ENCODE data around the gene PITPNM3.

Gene PITPNM3

DNA sequence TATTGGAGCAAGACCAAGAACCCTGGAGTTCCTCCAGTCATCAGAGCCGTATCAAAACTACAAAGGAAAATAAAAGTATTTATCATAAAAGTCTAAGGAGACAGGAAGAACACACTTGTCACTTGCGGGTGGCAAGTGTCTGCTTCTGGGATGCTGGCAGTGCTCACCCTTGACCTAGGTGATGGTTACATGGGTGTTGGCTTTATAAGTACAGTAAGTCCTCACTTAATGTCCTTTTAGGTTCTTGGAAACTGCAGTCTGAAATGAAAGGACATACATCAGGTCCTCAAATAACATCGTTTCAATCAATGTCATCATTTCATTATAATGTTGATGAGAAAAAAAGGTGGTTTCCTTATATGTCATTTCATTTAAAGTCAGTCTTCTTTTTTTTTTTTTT, 118.4 kb downstream of the PITPNM3 start:
- H3K36me3 ChIP-seq (ENCODE audit: insufficient read depth), result no peaks in the 10 kb centered on the region
- no peak overlapping the region for H3K9ac ChIP-seq
- no peak overlapping the region for H2AFZ ChIP-seq (ENCODE audit: low read depth)
- TF ChIP-seq, protein P1, sequence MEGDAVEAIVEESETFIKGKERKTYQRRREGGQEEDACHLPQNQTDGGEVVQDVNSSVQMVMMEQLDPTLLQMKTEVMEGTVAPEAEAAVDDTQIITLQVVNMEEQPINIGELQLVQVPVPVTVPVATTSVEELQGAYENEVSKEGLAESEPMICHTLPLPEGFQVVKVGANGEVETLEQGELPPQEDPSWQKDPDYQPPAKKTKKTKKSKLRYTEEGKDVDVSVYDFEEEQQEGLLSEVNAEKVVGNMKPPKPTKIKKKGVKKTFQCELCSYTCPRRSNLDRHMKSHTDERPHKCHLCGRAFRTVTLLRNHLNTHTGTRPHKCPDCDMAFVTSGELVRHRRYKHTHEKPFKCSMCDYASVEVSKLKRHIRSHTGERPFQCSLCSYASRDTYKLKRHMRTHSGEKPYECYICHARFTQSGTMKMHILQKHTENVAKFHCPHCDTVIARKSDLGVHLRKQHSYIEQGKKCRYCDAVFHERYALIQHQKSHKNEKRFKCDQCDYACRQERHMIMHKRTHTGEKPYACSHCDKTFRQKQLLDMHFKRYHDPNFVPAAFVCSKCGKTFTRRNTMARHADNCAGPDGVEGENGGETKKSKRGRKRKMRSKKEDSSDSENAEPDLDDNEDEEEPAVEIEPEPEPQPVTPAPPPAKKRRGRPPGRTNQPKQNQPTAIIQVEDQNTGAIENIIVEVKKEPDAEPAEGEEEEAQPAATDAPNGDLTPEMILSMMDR (conservative IDR thresholded peaks at IDR 0.05; ENCODE audit: low read depth, low read length), result no peak
- H3K27me3 ChIP-seq (ENCODE audit: insufficient read depth, low read depth), result no peaks in the 10 kb centered on the region
- H3K4me1 ChIP-seq (ENCODE audit: low read depth, poor library complexity, severe bottlenecking), result no peaks in the 10 kb centered on the region
- no peaks in the 10 kb centered on the region for H4K20me1 ChIP-seq (ENCODE audit: insufficient read depth)
- H3K4me2 ChIP-seq, result no peak overlapping the region
- no peak overlapping the region for H3K4me3 ChIP-seq (IDR thresholded peaks at IDR 0.05; ENCODE audit: insufficient read depth, low read depth, low read length)
- no peaks in the 10 kb centered on the region for H3K79me2 ChIP-seq (ENCODE audit: insufficient read depth, low read depth)
- H3K27ac ChIP-seq, result no peak overlapping the region

DNA sequence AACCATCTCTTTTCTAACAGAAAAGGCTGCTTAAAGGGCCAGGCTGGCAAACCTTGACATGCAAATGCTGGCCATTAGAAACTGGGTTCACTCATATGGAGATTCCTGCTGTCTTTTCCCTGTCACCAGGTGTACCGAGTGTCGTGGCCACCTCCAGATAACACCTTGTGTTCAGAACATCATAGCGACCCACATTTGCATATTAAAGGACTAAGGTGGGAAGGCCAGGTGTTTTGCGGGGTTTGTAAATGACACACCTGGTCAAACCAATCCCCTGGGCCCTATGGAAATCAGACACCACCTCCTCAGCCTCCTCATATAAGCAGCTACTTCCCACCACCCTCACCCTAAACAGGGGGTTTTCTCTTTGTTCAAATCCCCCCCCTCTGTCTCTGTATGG, 118.9 kb downstream of the PITPNM3 start:
- Histone ChIP-seq H2AFZ (ENCODE audit: low read depth) (no peak overlapping the region), H3K4me3 (IDR thresholded peaks at IDR 0.05; ENCODE audit: insufficient read depth, low read depth, low read length) (no peak overlapping the region), H4K20me1 (ENCODE audit: insufficient read depth) (no peaks in the 10 kb centered on the region), H3K27ac (no peak overlapping the region), H3K4me2 (no peak overlapping the region), H3K36me3 (ENCODE audit: insufficient read depth) (no peaks in the 10 kb centered on the region), H3K4me1 (ENCODE audit: low read depth, poor library complexity, severe bottlenecking) (no peaks in the 10 kb centered on the region), H3K9ac (no peak overlapping the region), H3K79me2 (ENCODE audit: insufficient read depth, low read depth) (no peaks in the 10 kb centered on the region), H3K27me3 (ENCODE audit: insufficient read depth, low read depth) (no peaks in the 10 kb centered on the region)
- TF ChIP-seq, protein P1 (conservative IDR thresholded peaks at IDR 0.05; ENCODE audit: low read depth, low read length), result no peak

DNA sequence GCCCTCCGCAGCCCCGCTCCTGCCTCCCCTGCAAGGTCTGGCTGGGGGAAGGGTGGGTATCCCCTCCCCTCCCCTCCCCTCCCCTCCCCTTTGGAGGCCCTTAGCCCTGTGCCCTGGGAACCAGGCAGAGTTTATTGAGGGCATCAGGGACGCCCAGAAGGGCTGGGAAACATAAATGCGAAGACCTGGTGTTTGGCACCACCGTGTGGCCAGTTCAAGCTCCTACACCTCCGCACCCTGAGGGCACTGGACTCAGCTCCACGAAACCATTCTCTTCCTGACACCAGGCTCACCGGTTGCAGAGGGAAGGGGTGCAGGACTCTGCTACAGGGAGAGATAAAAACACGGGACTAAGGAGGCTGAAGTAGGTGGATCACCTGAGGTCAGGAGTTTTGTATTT, 120.4 kb downstream of the PITPNM3 start:
- Histone ChIP-seq H3K4me2 (no peak overlapping the region), H3K27me3 (ENCODE audit: insufficient read depth, low read depth) (no peaks in the 10 kb centered on the region), H2AFZ (ENCODE audit: low read depth) (no peak overlapping the region), H3K9ac (no peak overlapping the region), H3K36me3 (ENCODE audit: insufficient read depth) (no peaks in the 10 kb centered on the region), H3K27ac (no peak overlapping the region), H3K79me2 (ENCODE audit: insufficient read depth, low read depth) (no peaks in the 10 kb centered on the region), H3K4me3 (IDR thresholded peaks at IDR 0.05; ENCODE audit: insufficient read depth, low read depth, low read length) (no peak overlapping the region), H4K20me1 (ENCODE audit: insufficient read depth) (no peaks in the 10 kb centered on the region), H3K4me1 (ENCODE audit: low read depth, poor library complexity, severe bottlenecking) (no peaks in the 10 kb centered on the region)
- TF ChIP-seq, protein P1 (conservative IDR thresholded peaks at IDR 0.05; ENCODE audit: low read depth, low read length), result peak; percentile 40; the same call in 1 of the 2 replicates

DNA sequence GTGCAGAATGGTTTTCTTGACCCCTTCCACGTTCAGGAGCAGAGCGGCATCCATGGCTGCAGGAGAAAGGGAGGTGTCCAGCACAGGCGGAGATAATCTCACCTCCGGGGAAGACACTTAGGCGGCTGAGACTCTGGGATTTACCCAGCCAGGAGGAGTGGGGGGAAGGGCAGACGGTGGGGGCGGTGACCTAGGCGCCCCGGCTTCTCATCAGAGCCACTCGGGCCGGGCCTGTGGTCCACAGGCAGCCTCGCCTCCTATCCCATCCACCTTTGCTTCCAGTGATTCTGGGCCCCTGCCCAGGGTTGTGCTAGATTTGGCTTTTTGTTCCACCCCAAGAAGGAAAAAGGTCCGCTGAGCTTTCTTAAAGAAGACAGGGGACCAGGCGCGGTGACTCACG, 121.3 kb downstream of the PITPNM3 start, which contains the start of gene AIPL1:
AIPL1 (minus strand) TSS at position 71 of the 400 bp plus-strand sequence; CDS start at position 54, 17 bp downstream.
- H3K9ac ChIP-seq, result no peak within 1 kb of the TSS
- no peak within 1 kb of the TSS for H3K27ac ChIP-seq
- no peak within 1 kb of the TSS for H3K4me3 ChIP-seq (IDR thresholded peaks at IDR 0.05; ENCODE audit: insufficient read depth, low read depth, low read length)
- H3K4me1 ChIP-seq (ENCODE audit: low read depth, poor library complexity, severe bottlenecking), result no peaks in the 10 kb centered on the region
- no peaks in the 10 kb centered on the region for H4K20me1 ChIP-seq (ENCODE audit: insufficient read depth)
- H3K36me3 ChIP-seq (ENCODE audit: insufficient read depth), result no peaks in the 10 kb centered on the region
- no peaks in the 10 kb centered on the region for H3K79me2 ChIP-seq (ENCODE audit: insufficient read depth, low read depth)
- no peaks in the 10 kb centered on the region for H3K27me3 ChIP-seq (ENCODE audit: insufficient read depth, low read depth)
- H2AFZ ChIP-seq (ENCODE audit: low read depth), result no peak within 1 kb of the TSS
- H3K4me2 ChIP-seq, result no peak within 1 kb of the TSS
- TF ChIP-seq, protein P1 (conservative IDR thresholded peaks at IDR 0.05; ENCODE audit: low read depth, low read length), result no peak
